ENCODE results near the gene GPR156. TPM values are rescaled to one million over a fixed set of nuclear protein-coding genes. Genes with fewer than 3 reads are reported as not detected.

The GPR156 gene
- total and polyA plus RNA-seq, 9 of the 15 experiments (the other 6 are each of a cell fraction or from before 2014, with no cell fraction given), result 0.07 to 0.14 (median 0.12) TPM; not detected in 5

DNA sequence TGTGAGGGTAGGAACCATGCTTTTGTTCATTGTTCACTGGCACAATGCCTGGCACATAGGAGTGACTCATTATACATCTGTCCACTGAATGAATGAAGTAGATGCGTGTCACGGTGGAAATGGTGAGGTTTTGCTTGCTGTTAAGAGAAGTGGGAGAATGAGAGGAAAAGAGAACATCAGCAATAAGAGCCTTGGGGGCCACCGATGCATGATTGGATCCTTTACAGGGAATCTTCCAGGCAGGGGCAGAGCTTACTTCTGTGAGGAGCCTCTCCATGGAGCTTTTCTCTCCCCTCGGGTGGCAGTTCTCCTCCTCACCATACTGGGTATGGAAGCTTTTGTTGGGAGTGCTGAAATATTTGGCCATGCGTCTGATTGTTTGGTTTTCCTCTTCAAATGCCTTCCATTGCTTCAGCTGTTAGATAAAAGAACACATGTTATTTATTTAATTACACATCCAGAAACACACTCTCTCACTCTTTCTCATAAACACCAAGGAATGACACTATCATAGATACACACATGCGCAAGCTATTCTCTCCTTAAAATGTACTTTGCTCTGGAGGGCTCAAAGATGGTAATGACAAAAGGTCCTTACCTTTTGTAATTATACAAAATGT, 111.9 kb downstream of the GPR156 start (continued):
- no peak for TF ChIP-seq HIVEP1 (CRISPR knock-in tag; IDR thresholded peaks at IDR 0.05)

DNA sequence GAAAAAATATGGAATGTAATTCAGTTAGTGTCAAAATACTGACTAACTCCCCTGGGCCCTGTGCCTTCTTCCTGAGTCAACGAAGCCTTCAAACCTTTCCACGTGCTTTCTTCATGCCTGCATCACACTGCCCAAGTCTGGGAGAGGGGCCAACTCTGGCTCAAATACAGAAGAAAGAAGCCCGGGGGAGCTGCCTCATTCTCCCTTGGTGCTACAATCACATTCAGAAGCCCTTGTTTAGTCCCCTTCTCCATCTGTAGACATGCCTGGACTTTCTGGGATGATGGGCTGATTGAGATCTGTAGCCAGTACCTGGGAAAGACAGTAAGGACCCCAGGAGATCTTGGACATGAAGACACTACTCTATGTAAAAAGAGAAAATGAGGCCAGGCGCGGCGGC, 113.0 kb downstream of the GPR156 start:
- intact Hi-C loops (cut with micrococcal nuclease) (no loop called here), in situ Hi-C loops (cut with MboI) (no loop called here)
- no peaks in the 10 kb centered on the region for H3K36me3 ChIP-seq (ENCODE audit: control insufficient read depth, insufficient read depth, low read length)
- no peak for TF ChIP-seq CBX8 (IDR thresholded peaks at IDR 0.05; ENCODE audit: borderline replicate concordance, extremely low read depth, low read depth, low read length, poor library complexity, severe bottlenecking)
- ChIA-PET POLR2A (no interaction called here), CTCF (ENCODE audit: low intra/inter-chr PET ratio) (no interaction called here)
- 0% methylated on average over 5 of the region's 6 CpGs for WGBS (ENCODE audit: insufficient coverage, low coverage, missing lambda C conversion rate)
- no peaks in the 10 kb centered on the region for H3K9me3 ChIP-seq (replicated peaks; ENCODE audit: control insufficient read depth, insufficient read depth, low read depth, low read length)
- H3K27me3 ChIP-seq (ENCODE audit: control insufficient read depth in 2 of 2, insufficient read depth in 2 of 2, low read length in 2 of 2), result peaks cover 4 to 32% of the 10 kb centered on the region in 2 experiments; a peak in 4 of 5 replicates
- ATAC-seq, result no peak
- H2AFZ ChIP-seq (ENCODE audit: low read depth, low read length), result no peak overlapping the region
- no peaks in the 10 kb centered on the region for H4K20me1 ChIP-seq (replicated peaks; ENCODE audit: control insufficient read depth, insufficient read depth, low read length)
- H3K9ac ChIP-seq (ENCODE audit: insufficient read depth in 1 of 2, low read depth in 2 of 2, low read length in 2 of 2), result no peak overlapping the region
- no peaks in the 10 kb centered on the region for H3K9me1 ChIP-seq (ENCODE audit: control insufficient read depth, insufficient read depth, low read length)
- no peak overlapping the region for H3K4me3 ChIP-seq
- BruUV-seq (replicated peaks), result no TSS peak
- no peak for DNase-seq (ENCODE audit: extremely low read depth in 1 of 4, low spot score in 3 of 4)
- H3K4me2 ChIP-seq (ENCODE audit: insufficient read depth, low read length), result no peak overlapping the region
- no peaks in the 10 kb centered on the region for H3K4me1 ChIP-seq (replicated peaks in 1 of 2; ENCODE audit: control insufficient read depth in 2 of 2, insufficient read depth in 2 of 2, low read length in 2 of 2)
- FAIRE-seq, result no peak
- no peak overlapping the region for H3K27ac ChIP-seq (ENCODE audit: extremely low read depth, low read depth, low read length)
- H3K79me2 ChIP-seq (ENCODE audit: control insufficient read depth, insufficient read depth, low read length), result no peaks in the 10 kb centered on the region

Measured in K562 (cell line).